A549 (cell line): ENCODE data around the gene GABRD.

ENCODE experiments used
- CEBPB ChIP-seq, 2 experiments: fragments of >200 bp in 1 of 2; sonication (Bioruptor Twin) in 1 of 2; formaldehyde crosslinking in 1 of 2; IDR thresholded peaks; 2 replicates each; pipeline ENCODE4 v1.6.1; 2012 to 2016
- EP300 ChIP-seq, 2 experiments: fragments of >200 bp; sonication (Bioruptor Twin); formaldehyde crosslinking; IDR thresholded peaks; 2 replicates in 1 of 2; 3 replicates in 1 of 2; pipeline ENCODE4 v1.6.1; 2016 to 2017
- TF ChIP-seq, protein P1 (sequence below): fragments of >200 bp; sonication (Bioruptor Twin); formaldehyde crosslinking; IDR thresholded peaks from 3 replicates; pipeline ENCODE4 v1.5.1; 2016
- TF ChIP-seq, protein P2 (sequence below): IDR thresholded peaks from 2 replicates; pipeline ENCODE4 v1.6.1; 2012

DNA sequence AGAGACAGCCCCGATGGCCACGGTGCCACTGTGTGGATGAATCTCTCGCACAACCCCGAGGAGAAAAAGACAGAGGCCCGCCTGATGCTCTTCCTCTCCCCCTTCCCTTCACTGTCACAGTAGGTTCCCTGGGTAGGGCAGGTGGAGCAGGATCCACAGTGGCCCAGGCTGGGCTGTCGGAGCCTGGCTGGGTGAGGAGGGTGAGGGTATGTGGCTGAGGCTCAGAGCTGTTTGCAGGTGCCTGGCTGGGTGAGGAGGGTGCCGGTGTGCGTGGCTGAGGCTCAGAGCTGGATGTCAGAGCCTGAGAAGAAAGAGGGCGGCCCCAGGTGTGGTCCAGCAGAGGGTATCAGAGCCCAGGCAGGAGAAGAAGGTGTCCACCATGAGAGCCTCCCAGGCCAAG, 18.3 kb upstream of the GABRD start:
- no peak for TF ChIP-seq EP300 (IDR thresholded peaks at IDR 0.05)
- TF ChIP-seq, protein P1, sequence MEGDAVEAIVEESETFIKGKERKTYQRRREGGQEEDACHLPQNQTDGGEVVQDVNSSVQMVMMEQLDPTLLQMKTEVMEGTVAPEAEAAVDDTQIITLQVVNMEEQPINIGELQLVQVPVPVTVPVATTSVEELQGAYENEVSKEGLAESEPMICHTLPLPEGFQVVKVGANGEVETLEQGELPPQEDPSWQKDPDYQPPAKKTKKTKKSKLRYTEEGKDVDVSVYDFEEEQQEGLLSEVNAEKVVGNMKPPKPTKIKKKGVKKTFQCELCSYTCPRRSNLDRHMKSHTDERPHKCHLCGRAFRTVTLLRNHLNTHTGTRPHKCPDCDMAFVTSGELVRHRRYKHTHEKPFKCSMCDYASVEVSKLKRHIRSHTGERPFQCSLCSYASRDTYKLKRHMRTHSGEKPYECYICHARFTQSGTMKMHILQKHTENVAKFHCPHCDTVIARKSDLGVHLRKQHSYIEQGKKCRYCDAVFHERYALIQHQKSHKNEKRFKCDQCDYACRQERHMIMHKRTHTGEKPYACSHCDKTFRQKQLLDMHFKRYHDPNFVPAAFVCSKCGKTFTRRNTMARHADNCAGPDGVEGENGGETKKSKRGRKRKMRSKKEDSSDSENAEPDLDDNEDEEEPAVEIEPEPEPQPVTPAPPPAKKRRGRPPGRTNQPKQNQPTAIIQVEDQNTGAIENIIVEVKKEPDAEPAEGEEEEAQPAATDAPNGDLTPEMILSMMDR, result no peak
- TF ChIP-seq, protein P2, sequence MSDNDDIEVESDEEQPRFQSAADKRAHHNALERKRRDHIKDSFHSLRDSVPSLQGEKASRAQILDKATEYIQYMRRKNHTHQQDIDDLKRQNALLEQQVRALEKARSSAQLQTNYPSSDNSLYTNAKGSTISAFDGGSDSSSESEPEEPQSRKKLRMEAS, result no peak
- no peak for TF ChIP-seq CEBPB (IDR thresholded peaks at IDR 0.05)
